Spinal cord (tissue), 10 donors: ENCODE results near the gene CADM1. TPM values are rescaled to one million over a fixed set of nuclear protein-coding genes. Genes with fewer than 3 reads are reported as not detected.

Source experiments
- DNase-seq, 6 donors: peaks; one replicate each; pipeline versions ENCODE4 v3.0.0 to v3.0.0-alpha.2; 2013 to 2015; ENCODE audit warnings: low spot score in 6 of 6, low read depth in 4 of 6
- H3K27ac ChIP-seq: one replicate; pipeline ENCODE4 v1.5.1; 2013; ENCODE audit warnings: low read depth, low read length, control low read depth
- H3K27me3 ChIP-seq: one replicate; pipeline ENCODE4 v1.6.1; 2013; ENCODE audit warnings: low read length; ENCODE audit not compliant: control insufficient read depth, insufficient read depth
- H3K36me3 ChIP-seq: one replicate; pipeline ENCODE4 v1.6.1; 2013; ENCODE audit warnings: low read length; ENCODE audit not compliant: control insufficient read depth, insufficient read depth
- H3K4me1 ChIP-seq: one replicate; pipeline ENCODE4 v1.6.1; 2013; ENCODE audit warnings: low read length; ENCODE audit not compliant: control insufficient read depth, insufficient read depth
- H3K4me3 ChIP-seq: one replicate; pipeline ENCODE4 v1.5.1; 2013; ENCODE audit warnings: low read depth, low read length, control low read depth
- H3K9me3 ChIP-seq: one replicate; pipeline ENCODE4 v1.6.1; 2013; ENCODE audit warnings: low read length; ENCODE audit not compliant: control insufficient read depth, insufficient read depth
- WGBS: methylation state at CpG from one replicate; pipeline ENCODE4 v1.1.5; 2013; ENCODE audit warnings: missing lambda C conversion rate; ENCODE audit not compliant: insufficient coverage; 5-methylcytosine and 5-hydroxymethylcytosine counted together
- polyA plus RNA-seq, 2 donors: library from polyadenylated mRNA; unstranded; fragments of 120-200 nt; gene quantifications; one replicate each; pipeline ENCODE4 v1.2.1, GENCODE V29; 2013; ENCODE audit not compliant: insufficient read length in 2 of 2
- total RNA-seq, 2 donors: library from RNA; depleted of rRNA in 1 of 2; stranded (reverse); fragments of 120-200 nt in 1 of 2; fragments of >200 nt in 1 of 2; gene quantifications; one replicate each; pipeline versions ENCODE4 v1.2.3 to v1.2.4, GENCODE V29; 2013 to 2014
- donor health status: healthy.

Gene CADM1
- total and polyA plus RNA-seq, 4 donors = 106 to 180 (median 132) TPM

DNA sequence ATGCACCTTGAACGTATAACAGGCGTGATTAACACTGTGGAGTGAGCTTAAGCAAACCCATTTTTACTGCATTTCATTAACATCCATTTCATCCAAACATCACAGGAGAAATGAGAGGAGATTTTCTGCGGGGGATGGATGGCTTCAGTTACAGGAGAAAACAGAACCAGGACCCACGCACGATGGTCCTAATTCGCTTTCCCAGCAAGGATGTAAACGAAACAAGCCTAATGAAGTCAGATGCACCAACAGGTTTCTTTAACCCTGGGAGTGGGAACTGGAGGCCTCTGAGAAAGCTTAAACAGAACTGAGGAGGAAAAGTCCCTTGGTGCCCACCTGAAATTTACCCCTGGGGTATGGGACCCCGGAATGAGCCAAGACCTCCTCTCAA is 2.7 kb downstream of the CADM1 start:
- Histone ChIP-seq H3K9me3 (no peaks in the 10 kb centered on the region), H3K27me3 (peaks cover 2% of the 10 kb centered on the region), H3K4me1 (peaks cover 19% of the 10 kb centered on the region), H3K36me3 (no peaks in the 10 kb centered on the region), H3K27ac (peak overlapping the region; percentile 81), H3K4me3 (peak overlapping the region; percentile 92)
- DNase-seq = peak in 2 of 6 donors; percentile 32 to 50
- 21% methylated on average over 5 of the region's 8 CpGs for WGBS

DNA sequence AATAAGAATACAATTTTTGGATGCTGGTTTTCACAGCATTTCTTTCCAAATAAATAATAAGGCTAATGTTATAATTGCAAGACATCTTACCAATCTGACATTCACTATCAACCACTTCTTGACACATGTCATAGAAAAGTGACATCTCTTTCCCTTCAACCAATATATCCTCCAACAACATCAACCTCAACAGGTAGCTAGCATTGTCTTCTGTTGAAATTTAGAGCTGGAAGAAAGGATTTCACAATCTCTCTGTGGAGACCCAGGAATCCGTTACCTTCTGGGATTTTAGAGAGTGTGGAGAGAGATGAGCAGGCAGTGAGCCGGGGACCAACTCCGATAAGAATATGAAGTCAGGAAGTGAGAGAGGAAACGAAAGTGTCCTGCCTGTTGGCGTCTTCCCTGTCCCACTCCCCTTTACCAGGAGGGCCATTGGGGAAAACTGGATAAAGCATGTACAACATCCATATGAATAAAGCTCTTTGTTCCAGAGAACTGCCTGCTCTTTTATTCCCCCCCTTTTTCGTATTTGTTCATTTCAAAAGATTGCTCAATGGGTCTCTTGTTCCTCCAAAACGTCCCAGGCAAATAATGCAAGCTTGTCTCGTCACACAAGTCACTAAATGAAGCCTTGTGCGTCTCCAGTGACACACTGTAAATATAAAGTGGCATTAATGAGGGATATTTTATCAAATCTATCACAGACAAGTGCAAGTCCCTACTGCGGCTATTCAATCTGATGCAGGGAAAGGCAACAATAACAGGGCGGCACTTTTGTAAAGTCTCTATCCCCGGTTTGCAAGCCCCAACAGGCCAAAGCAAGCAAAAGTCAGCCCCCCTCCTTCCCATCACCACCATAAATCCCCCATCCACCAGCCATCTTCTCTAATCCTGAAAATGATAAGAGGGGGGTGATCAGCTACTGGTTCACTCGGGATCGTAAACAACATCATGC is 3.4 kb downstream of the CADM1 start:
- H3K27ac ChIP-seq = peak overlapping the region; percentile 81
- peaks cover 19% of the 10 kb centered on the region for H3K4me1 ChIP-seq
- DNase-seq = peak in 5 of 6 donors; percentile 37 to 83 (median 68)
- H3K36me3 ChIP-seq = no peaks in the 10 kb centered on the region
- H3K9me3 ChIP-seq = no peaks in the 10 kb centered on the region
- 30% methylated on average over 3 of the region's 14 CpGs for WGBS
- H3K4me3 ChIP-seq = peak overlapping the region; percentile 92
- H3K27me3 ChIP-seq = peaks cover 2% of the 10 kb centered on the region

DNA sequence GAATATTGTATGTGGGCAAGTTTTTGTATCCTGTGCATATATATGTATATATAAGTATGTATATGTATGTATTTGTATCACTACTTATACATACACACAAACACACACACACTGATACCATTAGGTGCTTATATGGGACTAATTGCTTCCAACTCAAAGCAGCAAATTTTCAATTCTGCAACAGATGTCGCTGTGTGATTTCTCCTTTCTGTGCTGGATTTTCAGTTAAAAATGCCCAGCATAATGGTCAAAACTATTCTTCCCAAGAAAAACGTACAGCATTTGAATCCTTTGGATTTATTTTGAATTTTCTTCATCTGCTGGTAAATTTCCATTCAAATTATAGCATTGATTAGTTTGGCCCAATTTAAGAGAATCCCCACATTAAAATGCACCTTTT is 4.3 kb downstream of the CADM1 start:
- H3K36me3 ChIP-seq = no peaks in the 10 kb centered on the region
- no CpG with 5 or more reads among the region's 2 CpGs for WGBS
- H3K4me1 ChIP-seq = peaks cover 15% of the 10 kb centered on the region
- H3K27me3 ChIP-seq = peaks cover 2% of the 10 kb centered on the region
- no peaks in the 10 kb centered on the region for H3K9me3 ChIP-seq
- peak in 1 of 6 donors; percentile 37 for DNase-seq
- H3K27ac ChIP-seq = no peak overlapping the region
- H3K4me3 ChIP-seq = no peak overlapping the region

- Histone ChIP-seq H3K4me1 (peaks cover 15% of the 10 kb centered on the region), H3K27ac (no peak overlapping the region), H3K4me3 (no peak overlapping the region), H3K27me3 (peaks cover 2% of the 10 kb centered on the region), H3K36me3 (no peaks in the 10 kb centered on the region), H3K9me3 (no peaks in the 10 kb centered on the region)
- DNase-seq = no peak
- WGBS = 90% methylated on average over 3 of the region's 4 CpGs
These were observed 4.9 kb downstream of the CADM1 start for GRCh38 chr11:115499241-115499799.

DNA sequence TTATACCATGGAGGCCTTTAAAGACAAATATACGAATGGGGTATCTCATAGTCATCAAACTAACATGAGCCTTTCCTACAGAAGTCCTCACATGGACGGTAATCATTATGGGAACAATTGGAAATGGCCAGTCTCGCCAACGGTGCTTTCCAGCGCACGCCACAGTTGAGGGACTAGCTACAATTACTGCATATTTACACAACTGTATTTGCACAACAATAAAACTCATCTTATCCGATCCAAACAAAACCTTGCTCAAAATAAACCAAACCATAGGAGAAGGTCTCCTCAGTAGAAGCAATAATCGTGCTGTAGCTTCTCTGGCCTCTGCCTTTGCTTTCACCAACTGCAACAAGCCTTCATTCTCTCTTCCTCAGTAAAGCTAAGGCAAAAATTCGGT is 5.9 kb downstream of the CADM1 start:
- H3K4me3 ChIP-seq = no peak overlapping the region
- H3K27me3 ChIP-seq = peaks cover 2% of the 10 kb centered on the region
- no peak for DNase-seq
- no peaks in the 10 kb centered on the region for H3K36me3 ChIP-seq
- 78% methylated on average over 6 of the region's 9 CpGs for WGBS
- no peaks in the 10 kb centered on the region for H3K9me3 ChIP-seq
- peaks cover 9% of the 10 kb centered on the region for H3K4me1 ChIP-seq
- no peak overlapping the region for H3K27ac ChIP-seq

GRCh38 chr11:115497303-115497702 is 6.9 kb downstream of the CADM1 start:
- no peak overlapping the region for H3K27ac ChIP-seq
- DNase-seq = peak in 1 of 6 donors; percentile 54
- WGBS = 50% methylated on average over 1 of the region's 2 CpGs

DNA sequence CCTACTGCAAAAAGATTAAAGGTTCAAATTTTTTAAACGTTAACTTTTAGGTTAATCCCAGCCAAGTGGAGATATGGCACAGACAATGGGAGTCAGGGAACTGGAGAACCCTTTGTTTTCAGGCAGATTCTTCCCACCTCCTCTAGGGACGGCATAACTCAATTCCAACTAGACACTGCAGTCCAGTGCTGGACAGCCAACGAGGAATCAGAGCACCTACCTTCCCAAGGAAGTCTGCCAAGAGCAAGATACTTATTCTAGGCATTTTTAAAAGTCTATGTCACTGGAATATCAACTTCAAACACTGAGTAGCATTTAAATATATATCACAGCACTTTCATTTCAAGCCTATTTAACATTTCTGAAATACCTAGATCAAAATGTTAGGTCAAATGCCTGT is 7.3 kb downstream of the CADM1 start:
- 58% methylated on average over 2 of the region's 3 CpGs for WGBS
- no peak overlapping the region for H3K27ac ChIP-seq
- no peak overlapping the region for H3K4me3 ChIP-seq
- no peaks in the 10 kb centered on the region for H3K27me3 ChIP-seq
- DNase-seq = no peak
- H3K9me3 ChIP-seq = no peaks in the 10 kb centered on the region
- no peaks in the 10 kb centered on the region for H3K36me3 ChIP-seq
- H3K4me1 ChIP-seq = peaks cover 3% of the 10 kb centered on the region

More at GRCh38 chr11:115497303-115497702, 6.9 kb downstream of the CADM1 start:
- Histone ChIP-seq H3K36me3 (no peaks in the 10 kb centered on the region), H3K27me3 (no peaks in the 10 kb centered on the region), H3K4me1 (peaks cover 3% of the 10 kb centered on the region), H3K9me3 (no peaks in the 10 kb centered on the region), H3K4me3 (no peak overlapping the region)

GRCh38 chr11:115493905-115494304 is 10.3 kb downstream of the CADM1 start:
- H3K36me3 ChIP-seq = peaks cover 3% of the 10 kb centered on the region
- H3K27me3 ChIP-seq = no peaks in the 10 kb centered on the region
- 100% methylated on average over 2 of the region's 2 CpGs for WGBS
- peaks cover 3% of the 10 kb centered on the region for H3K4me1 ChIP-seq
- H3K4me3 ChIP-seq = no peak overlapping the region
- H3K9me3 ChIP-seq = no peaks in the 10 kb centered on the region
- DNase-seq = no peak
- no peak overlapping the region for H3K27ac ChIP-seq

DNA sequence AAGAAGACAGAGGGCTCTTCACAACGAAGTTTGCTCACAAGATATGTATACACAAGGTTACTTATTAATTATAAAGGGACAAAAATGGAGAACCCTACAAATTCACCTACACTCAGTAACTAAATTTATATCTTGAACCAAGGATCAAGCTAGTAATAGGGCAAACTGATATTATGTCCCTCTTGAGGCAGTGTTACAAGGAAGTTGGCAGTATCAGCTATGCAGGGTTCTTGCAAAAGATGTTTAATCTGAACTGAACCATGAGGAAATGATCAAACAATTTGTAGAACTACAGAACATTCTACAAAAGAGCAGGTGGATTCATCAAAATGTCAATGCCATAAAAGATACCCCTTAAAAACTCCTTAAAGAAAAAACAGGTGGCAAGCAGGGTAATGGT is 10.7 kb downstream of the CADM1 start:
- no peaks in the 10 kb centered on the region for H3K27me3 ChIP-seq
- peaks cover 3% of the 10 kb centered on the region for H3K4me1 ChIP-seq
- H3K9me3 ChIP-seq = no peaks in the 10 kb centered on the region
- no CpG with 5 or more reads among the region's 1 CpG for WGBS
- H3K4me3 ChIP-seq = no peak overlapping the region
- no peak overlapping the region for H3K27ac ChIP-seq
- no peak for DNase-seq
- peaks cover 3% of the 10 kb centered on the region for H3K36me3 ChIP-seq
